Measurements from ENCODE around the gene MED6.

Gene MED6

DNA sequence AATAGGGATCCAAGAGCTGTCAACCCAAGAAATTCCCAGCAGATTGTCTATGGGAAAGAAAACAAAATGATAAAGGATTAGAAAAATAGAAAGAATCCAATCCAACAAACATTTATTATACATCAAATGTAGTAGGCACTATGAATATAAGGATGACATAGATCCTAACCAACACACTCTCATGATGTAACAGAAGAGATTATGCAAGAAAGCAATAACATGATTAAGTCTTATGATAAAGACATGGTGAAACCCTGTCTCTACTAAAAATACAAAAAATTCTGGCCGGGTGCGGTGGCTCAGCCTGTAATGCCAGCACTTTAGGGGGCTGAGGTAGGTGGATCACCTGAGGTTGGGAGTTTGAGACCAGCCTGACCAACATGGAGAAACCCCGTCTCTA, 2.7 kb downstream of the MED6 start:
- DNase-seq = no peak

DNA sequence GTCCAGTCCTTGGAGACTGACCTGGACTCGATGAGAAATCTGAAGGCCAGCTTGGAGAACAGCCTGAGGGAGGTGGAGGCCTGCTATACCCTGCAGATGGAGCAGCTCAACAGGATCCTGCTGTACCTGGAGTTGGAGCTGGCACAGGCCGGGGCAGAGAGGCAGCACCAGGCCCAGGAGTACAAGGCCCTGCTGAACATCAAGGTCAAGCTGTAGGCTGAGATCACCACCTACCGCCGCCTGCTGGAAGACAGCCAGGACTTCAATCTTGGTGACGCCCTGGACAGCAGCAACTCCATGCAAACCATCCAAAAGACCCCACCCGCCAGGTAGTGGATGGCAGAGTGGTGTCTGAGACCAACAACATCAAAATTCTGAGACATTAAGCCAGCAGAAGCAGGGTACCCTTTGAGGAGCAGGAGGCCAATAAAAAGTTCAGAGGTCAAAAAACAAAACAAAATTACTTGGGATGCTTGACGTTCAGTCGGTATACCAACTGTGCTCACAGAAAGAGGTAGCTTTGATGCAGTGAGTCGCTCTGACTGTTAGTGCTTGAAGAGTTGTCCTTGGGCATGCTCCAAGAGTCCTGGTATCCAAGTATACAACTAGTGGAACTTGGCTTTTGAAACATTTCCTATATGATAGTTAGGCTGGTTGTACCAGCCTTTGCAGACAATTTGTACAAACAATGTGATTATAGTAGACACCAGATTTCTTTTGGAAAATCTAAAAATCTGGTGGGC, 4.8 kb downstream of the MED6 start:
- no peak for DNase-seq

DNA sequence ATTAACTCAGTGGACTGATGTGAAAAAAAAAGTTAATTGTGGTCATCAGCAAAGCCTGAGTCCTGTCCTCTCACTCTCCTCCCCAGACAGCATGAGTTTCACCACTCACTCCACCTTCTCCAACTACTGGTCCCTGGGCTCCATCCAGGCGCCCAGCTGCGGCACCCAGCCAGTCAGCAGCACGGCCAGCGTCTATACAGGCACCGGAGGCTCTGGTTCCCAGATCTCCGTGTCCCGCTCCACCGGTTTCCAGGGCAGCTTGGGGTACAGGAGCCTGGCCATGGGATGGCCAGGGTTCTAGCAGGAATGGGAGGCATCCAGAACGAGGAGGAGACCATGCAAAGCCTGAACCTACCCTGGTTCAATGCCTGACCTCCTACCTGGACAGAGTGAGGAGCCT, 6.0 kb downstream of the MED6 start:
- no peak for DNase-seq

DNA sequence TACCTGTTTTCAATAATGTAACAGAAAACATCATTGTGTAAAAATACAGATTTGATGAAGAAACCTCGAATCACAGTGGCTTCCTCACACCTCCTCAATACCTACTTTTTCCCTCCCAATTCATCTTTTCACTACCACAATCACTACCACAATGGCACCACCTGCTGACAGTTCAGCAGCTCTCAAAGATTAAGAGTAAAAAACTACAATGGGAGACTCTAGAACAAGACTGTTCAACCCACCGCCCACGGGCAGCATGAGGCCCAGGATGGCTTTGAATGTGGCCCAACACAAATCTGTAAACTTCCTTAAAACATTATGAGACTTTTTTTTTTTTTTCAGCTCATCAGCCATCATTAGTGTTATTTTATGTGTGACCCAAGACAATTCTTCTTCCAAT, 15.2 kb downstream of the MED6 start:
- no peak for DNase-seq

GRCh38 chr14:70576891-70577290, 23.6 kb downstream of the MED6 start:
- no peak for DNase-seq

DNA sequence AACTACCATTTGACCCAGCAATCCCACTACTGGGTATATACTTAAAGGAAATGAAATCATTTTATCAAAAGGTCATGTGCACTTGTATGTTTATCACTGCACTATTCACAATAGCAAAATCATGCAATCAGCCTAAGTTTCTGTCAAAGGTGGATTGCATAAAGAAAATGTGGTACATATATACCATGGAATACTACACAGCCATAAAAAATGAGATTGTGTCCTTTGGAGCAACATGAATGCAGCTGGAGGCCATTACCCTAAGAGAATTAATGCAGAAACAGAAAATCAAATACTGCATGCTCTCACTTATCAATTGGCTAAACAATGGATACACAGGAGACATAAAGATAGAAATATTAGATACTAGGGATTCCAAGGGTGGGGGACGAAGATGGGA, 27.4 kb downstream of the MED6 start:
- no peak for DNase-seq

DNA sequence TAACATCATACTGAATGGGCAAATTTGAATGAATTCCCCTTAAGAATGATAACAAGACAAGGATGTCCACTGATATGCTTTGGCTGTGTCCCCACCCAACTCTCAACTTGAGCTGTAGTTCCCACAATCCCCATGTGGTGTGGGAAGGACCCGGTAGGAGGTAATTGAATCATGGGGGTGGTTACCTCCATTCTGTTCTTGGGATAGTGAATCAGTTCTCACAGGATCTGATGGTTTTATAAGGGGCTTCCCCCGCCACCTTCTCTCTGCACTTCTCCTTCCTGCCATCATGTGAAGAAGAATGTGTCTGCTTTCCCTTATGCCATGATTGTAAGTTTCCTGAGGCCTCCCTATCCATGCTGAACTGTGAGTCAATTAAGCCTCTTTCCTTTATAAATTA, 29.3 kb downstream of the MED6 start:
- DNase-seq = no peak

GRCh38 chr14:70567791-70568190, 32.7 kb downstream of the MED6 start:
- DNase-seq = peak; percentile 10

DNA sequence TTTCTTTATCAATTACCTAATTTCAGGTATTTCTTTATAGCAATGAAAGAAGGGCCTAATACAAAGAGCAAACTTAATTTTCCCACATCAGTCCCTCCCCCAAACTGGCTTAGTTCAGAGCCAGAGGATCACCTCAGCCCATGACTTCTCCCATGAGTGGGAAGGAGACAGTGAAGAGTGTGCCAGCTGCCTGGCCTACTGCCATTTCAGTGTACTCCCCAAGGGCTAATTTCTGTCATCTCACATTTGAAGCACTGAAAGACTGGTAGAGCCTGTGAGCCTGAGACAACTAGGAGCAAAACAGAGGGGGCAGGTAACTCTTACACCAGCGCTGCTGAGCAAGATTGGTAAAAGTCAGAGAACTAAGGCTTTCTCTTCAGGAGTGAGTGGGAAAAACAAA, 36.6 kb downstream of the MED6 start:
- no peak for DNase-seq

GRCh38 chr14:70563417-70563816, 37.0 kb downstream of the MED6 start:
- DNase-seq = no peak

- DNase-seq = no peak
Measured at GRCh38 chr14:70558356-70558755, 42.1 kb downstream of the MED6 start.

GRCh38 chr14:70555890-70556289, 44.6 kb downstream of the MED6 start:
- DNase-seq = no peak

DNA sequence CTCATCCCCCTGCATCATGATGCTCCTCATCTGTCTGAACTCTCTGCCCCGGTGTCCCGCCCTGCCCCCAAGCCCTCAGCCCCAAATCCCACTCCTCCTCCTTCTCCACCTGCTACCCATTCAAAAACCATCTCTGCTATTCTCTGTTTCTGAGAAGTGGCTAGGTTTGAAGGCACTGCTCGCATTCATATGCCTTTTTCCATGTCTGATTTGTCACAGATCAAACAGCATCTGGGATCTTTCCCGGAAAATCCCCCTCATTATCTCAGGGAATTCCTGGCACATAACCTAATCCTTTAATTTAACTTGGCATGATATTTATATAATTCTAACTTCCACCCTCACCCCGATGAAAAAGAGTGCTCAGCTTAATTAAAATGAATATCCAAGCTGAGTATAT, 62.4 kb downstream of the MED6 start:
- DNase-seq = no peak

GRCh38 chr14:70536830-70537229, 63.6 kb downstream of the MED6 start:
- no peak for DNase-seq

DNA sequence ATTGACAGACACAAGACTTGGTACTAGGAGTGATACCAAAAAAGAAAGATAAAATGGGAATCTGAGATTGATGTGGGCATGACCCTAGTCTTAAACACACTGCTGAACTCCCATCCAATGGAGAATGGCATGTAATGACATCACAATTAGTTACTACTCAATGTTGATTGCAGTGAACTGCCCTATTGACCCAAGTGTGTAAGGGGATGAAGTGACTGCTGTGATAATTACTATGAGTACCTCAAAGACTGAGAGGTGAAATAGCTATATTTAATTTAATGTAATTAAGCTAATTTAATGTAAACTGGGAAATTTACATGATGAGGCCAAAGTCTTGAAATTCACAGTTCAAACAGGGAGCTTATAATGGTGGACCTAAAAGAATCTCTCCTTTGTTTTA, 65.6 kb downstream of the MED6 start, which contains the start of gene ADAM20:
TSS of gene ADAM20 (minus strand) at position 101 of the 400 bp plus-strand sequence. CDS start 10,247 bp downstream, outside the sequence.
- no peak for DNase-seq

Measured in CD4-positive, alpha-beta T cell treated with Interleukin-17A for 1 hour (primary cell).